ENCODE data around the gene ZNF213.
"Not testable (repeated sequence)": the region's sequence is repeated elsewhere in the genome, so short reads cannot be mapped to it uniquely, and the experiment has no call there.

Gene ZNF213

GRCh38 chr16:3171181-3171854, 36.5 kb downstream of the ZNF213 start:
- no peak for DNase-seq

GRCh38 chr16:3171855-3172593, 37.2 kb downstream of the ZNF213 start:
- no peak for DNase-seq

GRCh38 chr16:3173892-3174617, 39.2 kb downstream of the ZNF213 start:
- peak; percentile 33 for DNase-seq

GRCh38 chr16:3174618-3175148, 39.9 kb downstream of the ZNF213 start:
- DNase-seq: no peak

GRCh38 chr16:3175157-3176093, 40.6 kb downstream of the ZNF213 start:
- peak; percentile 32 for DNase-seq

- no peak for DNase-seq
Measured at GRCh38 chr16:3179651-3180050, 44.8 kb downstream of the ZNF213 start.

GRCh38 chr16:3180445-3180878, 45.6 kb downstream of the ZNF213 start:
- DNase-seq: no peak

GRCh38 chr16:3182293-3182607, 47.4 kb downstream of the ZNF213 start:
- DNase-seq: not testable (repeated sequence)

- DNase-seq: peak; percentile 47
Measured at GRCh38 chr16:3182608-3183444, 48.0 kb downstream of the ZNF213 start.

- no peak for DNase-seq
Measured at GRCh38 chr16:3183445-3184139, 48.8 kb downstream of the ZNF213 start.

- no peak for DNase-seq
Measured at GRCh38 chr16:3186946-3187690, 52.3 kb downstream of the ZNF213 start.

- peak; percentile 58 for DNase-seq
Measured at GRCh38 chr16:3187798-3188674, 53.2 kb downstream of the ZNF213 start, which contains the start of gene OR1F1. Gene OR1F1 (plus strand): TSS chr16:3188204.

GRCh38 chr16:3188675-3188924, 53.8 kb downstream of the ZNF213 start:
- DNase-seq: no peak

GRCh38 chr16:3188925-3189825, 54.3 kb downstream of the ZNF213 start:
- DNase-seq: peak; percentile 53

GRCh38 chr16:3189869-3190268, 55.0 kb downstream of the ZNF213 start:
- no peak for DNase-seq

GRCh38 chr16:3190949-3191353, 56.1 kb downstream of the ZNF213 start:
- DNase-seq: no peak

Measured in NCI-H345 (cell line).